Effector memory CD4-positive, alpha-beta T cell (primary cell): ENCODE measurements around the gene SLC43A2.

Experiments used
- DNase-seq, 3 donors: peaks; one replicate each; pipeline ENCODE4 v3.0.0-alpha.2; 2020
- H3K27ac ChIP-seq: 2 replicates; pipeline ENCODE4 v1.7.0; 2013; ENCODE audit warnings: mild to moderate bottlenecking, low read length, moderate library complexity; ENCODE audit not compliant: insufficient read depth, poor library complexity, severe bottlenecking
- H3K27me3 ChIP-seq: replicated peaks from 2 replicates; pipeline ENCODE4 v1.7.0; 2013; ENCODE audit warnings: mild to moderate bottlenecking, low read length; ENCODE audit not compliant: insufficient read depth, control insufficient read depth, poor library complexity, severe bottlenecking
- H3K36me3 ChIP-seq: 2 replicates; pipeline ENCODE4 v1.7.0; 2013; ENCODE audit warnings: mild to moderate bottlenecking, low read length, moderate library complexity; ENCODE audit not compliant: control insufficient read depth, insufficient read depth
- H3K4me1 ChIP-seq: 2 replicates; pipeline ENCODE4 v1.7.0; 2013; ENCODE audit warnings: low read length, mild to moderate bottlenecking; ENCODE audit not compliant: control insufficient read depth, insufficient read depth, poor library complexity, severe bottlenecking
- H3K4me3 ChIP-seq: 2 replicates; pipeline ENCODE4 v1.7.0; 2013; ENCODE audit warnings: low read length, low read depth, mild to moderate bottlenecking; ENCODE audit not compliant: insufficient read depth, poor library complexity, severe bottlenecking
- H3K9me3 ChIP-seq: 2 replicates; pipeline ENCODE4 v1.7.0; 2013; ENCODE audit warnings: mild to moderate bottlenecking, low read length, moderate library complexity; ENCODE audit not compliant: control insufficient read depth

SLC43A2 gene

GRCh38 chr17:1562176-1562643, 66.4 kb downstream of the SLC43A2 start:
- DNase-seq: peak in 1 of 3 donors; percentile 6
- Histone ChIP-seq H3K4me1 (peaks cover 22% of the 10 kb centered on the region), H3K27me3 (no peaks in the 10 kb centered on the region), H3K9me3 (no peaks in the 10 kb centered on the region), H3K36me3 (peaks cover 2% of the 10 kb centered on the region), H3K4me3 (peak overlapping the region; percentile 60), H3K27ac (peak overlapping the region; percentile 53)

GRCh38 chr17:1561420-1562175, 67.0 kb downstream of the SLC43A2 start:
- Histone ChIP-seq H3K4me3 (peak overlapping the region; percentile 60), H3K36me3 (peaks cover 5% of the 10 kb centered on the region), H3K4me1 (peaks cover 20% of the 10 kb centered on the region), H3K27me3 (no peaks in the 10 kb centered on the region), H3K9me3 (no peaks in the 10 kb centered on the region), H3K27ac (peak overlapping the region; percentile 53)
- DNase-seq: no peak

GRCh38 chr17:1560858-1561355, 67.7 kb downstream of the SLC43A2 start:
- Histone ChIP-seq H3K4me3 (no peak overlapping the region), H3K36me3 (peaks cover 5% of the 10 kb centered on the region), H3K9me3 (no peaks in the 10 kb centered on the region)

GRCh38 chr17:1560101-1560857, 68.4 kb downstream of the SLC43A2 start:
- peaks cover 16% of the 10 kb centered on the region for H3K4me1 ChIP-seq

More at GRCh38 chr17:1560858-1561355, 67.7 kb downstream of the SLC43A2 start:
- no peaks in the 10 kb centered on the region for H3K27me3 ChIP-seq
- peaks cover 16% of the 10 kb centered on the region for H3K4me1 ChIP-seq
- H3K27ac ChIP-seq: no peak overlapping the region
- no peak for DNase-seq

GRCh38 chr17:1559047-1560043, 69.3 kb downstream of the SLC43A2 start:
- Histone ChIP-seq H3K4me3 (no peak overlapping the region), H3K27ac (no peak overlapping the region), H3K27me3 (no peaks in the 10 kb centered on the region), H3K36me3 (peaks cover 5% of the 10 kb centered on the region), H3K9me3 (no peaks in the 10 kb centered on the region), H3K4me1 (peaks cover 16% of the 10 kb centered on the region)
- no peak for DNase-seq

More at GRCh38 chr17:1560101-1560857, 68.4 kb downstream of the SLC43A2 start:
- Histone ChIP-seq H3K27me3 (no peaks in the 10 kb centered on the region), H3K27ac (no peak overlapping the region), H3K9me3 (no peaks in the 10 kb centered on the region), H3K36me3 (peaks cover 5% of the 10 kb centered on the region), H3K4me3 (no peak overlapping the region)
- no peak for DNase-seq

- peaks cover 11% of the 10 kb centered on the region for H3K36me3 ChIP-seq
- no peak overlapping the region for H3K4me3 ChIP-seq
- peaks cover 15% of the 10 kb centered on the region for H3K4me1 ChIP-seq
- DNase-seq: no peak
- no peaks in the 10 kb centered on the region for H3K9me3 ChIP-seq
- H3K27ac ChIP-seq: no peak overlapping the region
- no peaks in the 10 kb centered on the region for H3K27me3 ChIP-seq
These were observed 70.2 kb downstream of the SLC43A2 start for GRCh38 chr17:1558401-1558800.

GRCh38 chr17:1557355-1558095, 71.1 kb downstream of the SLC43A2 start:
- no peaks in the 10 kb centered on the region for H3K9me3 ChIP-seq
- H3K27me3 ChIP-seq: no peaks in the 10 kb centered on the region
- H3K27ac ChIP-seq: no peak overlapping the region
- peaks cover 19% of the 10 kb centered on the region for H3K36me3 ChIP-seq
- peaks cover 10% of the 10 kb centered on the region for H3K4me1 ChIP-seq
- H3K4me3 ChIP-seq: no peak overlapping the region
- DNase-seq: no peak

- DNase-seq: no peak
- Histone ChIP-seq H3K27ac (no peak overlapping the region), H3K4me1 (no peaks in the 10 kb centered on the region), H3K36me3 (peaks cover 23% of the 10 kb centered on the region), H3K9me3 (no peaks in the 10 kb centered on the region), H3K27me3 (no peaks in the 10 kb centered on the region), H3K4me3 (no peak overlapping the region)
These were observed 72.8 kb downstream of the SLC43A2 start for GRCh38 chr17:1555651-1556471.
